PC-9 (cell line): ENCODE measurements around the gene EMP3. TPM values are rescaled to one million over a fixed set of nuclear protein-coding genes. Genes with fewer than 3 reads are reported as not detected.
A peak's percentile ranks its signal among the peaks of the same experiment; 100 is the strongest.

Source experiments
- BruUV-seq: library from RNA; stranded (reverse); fragments of 400-500 nt; replicated peaks from 2 replicates; lab custom pipeline; 2021; lab: Mats Ljungman, UMichigan
- CTCF ChIA-PET: fragments of 300-600 bp; sonication (Branson Sonifier 250); formaldehyde crosslinking; loops from one replicate; lab custom pipeline; 2022; ENCODE audit warnings: antibody characterized with exemption; lab: Charles Lee
- POLR2A ChIA-PET: fragments of 300-600 bp; sonication (Branson Sonifier 250); formaldehyde crosslinking; loops from one replicate; lab custom pipeline; 2022; ENCODE audit warnings: antibody characterized with exemption; ENCODE audit not compliant: unreplicated experiment; lab: Charles Lee
- DNase-seq, 2 experiments: peaks; one replicate each; pipeline versions ENCODE4 v3.0.0 to v3.0.0-alpha.2; 2015 to 2022; ENCODE audit warnings: mixed read lengths in 1 of 2
- H2AFZ ChIP-seq: fragments of 200-600 bp; sonication (generic); 2 replicates; pipeline ENCODE4 v1.8.1; 2017; ENCODE audit warnings: antibody characterized with exemption
- H3F3A ChIP-seq: fragments of 200-600 bp; sonication (generic); 2 replicates; pipeline ENCODE4 v1.8.1; 2017; ENCODE audit warnings: antibody characterized with exemption, mild to moderate bottlenecking, low read depth; ENCODE audit not compliant: insufficient read depth
- H3K27ac ChIP-seq: fragments of 200-600 bp; sonication (generic); 2 replicates; pipeline ENCODE4 v1.6.1; 2016; ENCODE audit warnings: mixed run types
- H3K27me3 ChIP-seq: fragments of 200-600 bp; sonication (generic); 2 replicates; pipeline ENCODE4 v1.6.1; 2016; ENCODE audit warnings: low read depth, mixed run types; ENCODE audit not compliant: insufficient read depth
- H3K36me3 ChIP-seq: fragments of 200-600 bp; sonication (generic); 2 replicates; pipeline ENCODE4 v1.6.1; 2016; ENCODE audit warnings: low read depth, mixed run types
- H3K4me1 ChIP-seq: fragments of 200-600 bp; sonication (generic); replicated peaks from 2 replicates; pipeline ENCODE4 v1.6.1; 2016; ENCODE audit warnings: mixed run types; ENCODE audit not compliant: insufficient read depth
- H3K4me2 ChIP-seq: fragments of 200-600 bp; sonication (generic); 2 replicates; pipeline ENCODE4 v1.6.1; 2017; ENCODE audit warnings: mixed run types
- H3K4me3 ChIP-seq: fragments of 200-600 bp; sonication (generic); 2 replicates; pipeline ENCODE4 v1.6.1; 2016; ENCODE audit warnings: mixed run types
- H3K79me2 ChIP-seq: fragments of 200-600 bp; sonication (generic); 2 replicates; pipeline ENCODE4 v1.6.1; 2017; ENCODE audit warnings: low read depth, mixed run types
- H3K9me2 ChIP-seq: fragments of 200-600 bp; sonication (generic); 2 replicates; pipeline ENCODE4 v1.8.1; 2017; ENCODE audit warnings: mild to moderate bottlenecking; ENCODE audit not compliant: insufficient read depth
- H3K9me3 ChIP-seq: fragments of 200-600 bp; sonication (generic); 2 replicates; pipeline ENCODE4 v1.8.1; 2016; ENCODE audit warnings: low read depth; ENCODE audit not compliant: insufficient read depth
- H4K20me1 ChIP-seq: fragments of 200-600 bp; sonication (generic); 2 replicates; pipeline ENCODE4 v1.8.1; 2017; ENCODE audit not compliant: insufficient read depth
- CTCF ChIP-seq: fragments of 200-600 bp; sonication (generic); conservative IDR thresholded peaks from 2 replicates; pipeline ENCODE4 v1.6.1; 2017; ENCODE audit warnings: mixed run types, antibody characterized with exemption, mild to moderate bottlenecking, moderate library complexity
- EZH2 ChIP-seq: fragments of 200-600 bp; sonication (generic); IDR thresholded peaks from 2 replicates; pipeline ENCODE4 v1.8.0; 2017; ENCODE audit warnings: antibody characterized with exemption, low read depth
- intact Hi-C: fragments of 100-400 bp; cut with micrococcal nuclease; formaldehyde crosslinking; loops from one replicate; pipeline ENCODE4 v1.10.0; 2022; ENCODE audit not compliant: unreplicated experiment
- total RNA-seq: library from RNA; stranded (reverse); gene quantifications from 2 replicates; pipeline ENCODE4 v1.2.3, GENCODE V29; 2021

Gene EMP3
- total RNA-seq, 1 experiment from 2014 or later = 56.3 TPM

DNA sequence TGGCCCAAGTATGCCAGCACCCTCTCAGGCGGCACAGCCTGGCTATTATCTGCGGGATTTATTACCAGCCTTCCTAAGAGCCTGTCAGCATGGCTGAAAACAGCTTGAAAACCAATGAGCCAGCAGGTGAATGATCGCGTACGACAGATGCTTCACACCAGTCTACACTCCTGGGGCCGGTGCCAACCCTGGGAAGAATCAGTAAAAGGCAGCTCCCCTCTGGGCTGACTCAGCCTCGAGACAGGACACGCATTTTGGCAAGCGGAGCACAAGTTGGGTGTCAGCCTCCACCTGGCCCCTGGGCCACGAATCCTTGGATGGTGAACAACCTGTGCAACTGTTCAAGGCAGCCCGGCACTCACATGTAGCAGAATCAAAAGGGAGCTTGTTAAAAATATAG is 15.6 kb downstream of the EMP3 start:
- Histone ChIP-seq H3K79me2 (no peaks in the 10 kb centered on the region), H3K27ac (no peak overlapping the region), H3K4me3 (no peak overlapping the region), H3K36me3 (no peaks in the 10 kb centered on the region), H3K4me1 (peaks cover 10% of the 10 kb centered on the region; the same call in 1 of the 2 replicates), H2AFZ (no peak overlapping the region), H3K9me2 (no peaks in the 10 kb centered on the region), H4K20me1 (no peaks in the 10 kb centered on the region), H3K4me2 (no peak overlapping the region), H3F3A (peaks cover 17% of the 10 kb centered on the region; the same call in 1 of the 2 replicates), H3K27me3 (no peaks in the 10 kb centered on the region), H3K9me3 (no peaks in the 10 kb centered on the region)
- TF ChIP-seq CTCF = no peak
- no peak for TF ChIP-seq EZH2
- intact Hi-C loops = no loop called here
- CTCF ChIA-PET = interaction anchor here (0.6 kb wide), 1 partner anchor 231 kb away, joined by 3 read pairs; no protein-coding TSS in a partner anchor
- POLR2A ChIA-PET = no interaction called here
- peak in 1 of 2 experiments; percentile 48 for DNase-seq
- no TSS peak for BruUV-seq

DNA sequence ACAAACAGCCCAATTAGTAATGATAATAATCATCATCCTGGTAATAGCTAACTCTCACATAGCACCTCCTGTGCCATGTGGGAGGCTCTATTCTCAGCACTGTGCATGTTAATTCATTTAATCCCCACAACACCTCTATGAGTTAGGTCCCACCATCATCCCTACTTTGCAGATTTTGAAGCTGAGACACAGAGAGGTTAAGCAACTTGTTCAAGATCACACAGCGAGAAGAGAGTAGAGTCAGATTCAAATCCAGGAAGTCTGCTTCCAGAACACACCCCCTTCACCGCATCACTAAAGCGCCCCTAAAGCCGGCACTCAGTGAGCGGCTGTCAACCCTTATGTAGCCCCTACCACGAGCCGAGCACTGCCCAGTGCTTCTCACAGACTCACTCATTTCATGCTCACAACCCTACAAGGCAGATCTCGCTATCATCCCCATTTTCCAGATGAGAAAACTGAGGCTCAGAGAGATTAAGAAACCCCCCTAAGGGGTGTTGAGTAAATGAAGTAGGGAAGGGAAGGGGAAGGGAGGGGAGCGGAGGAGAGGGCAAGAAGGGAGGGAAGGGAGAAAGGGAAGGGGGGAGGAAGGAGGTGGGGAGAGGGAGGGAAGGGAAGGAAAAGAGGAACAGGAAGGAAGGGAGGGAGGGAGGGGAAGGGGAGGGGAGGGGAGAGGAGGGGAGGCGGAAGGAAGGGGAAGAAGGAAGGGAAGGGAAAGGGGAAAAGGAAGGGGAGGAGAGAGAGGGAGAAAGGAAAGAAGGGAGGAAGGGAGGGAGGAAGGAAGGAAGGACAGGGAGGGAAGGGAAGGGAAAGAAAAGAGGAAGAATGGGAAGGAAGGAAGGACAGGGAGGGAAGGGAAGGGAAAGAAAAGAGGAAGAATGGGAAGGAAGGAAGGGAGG is 16.4 kb downstream of the EMP3 start:
- H3K4me2 ChIP-seq = no peak overlapping the region
- no peaks in the 10 kb centered on the region for H4K20me1 ChIP-seq
- DNase-seq = no peak
- intact Hi-C loops = no loop called here
- H3K79me2 ChIP-seq = no peaks in the 10 kb centered on the region
- no peaks in the 10 kb centered on the region for H3K9me2 ChIP-seq
- no peaks in the 10 kb centered on the region for H3K27me3 ChIP-seq
- H3F3A ChIP-seq = peaks cover 17% of the 10 kb centered on the region; the same call in 1 of the 2 replicates
- no TSS peak for BruUV-seq
- H3K9me3 ChIP-seq = no peaks in the 10 kb centered on the region
- POLR2A ChIA-PET = no interaction called here
- H3K27ac ChIP-seq = no peak overlapping the region
- H3K4me1 ChIP-seq = peaks cover 10% of the 10 kb centered on the region; the same call in 1 of the 2 replicates
- H3K36me3 ChIP-seq = no peaks in the 10 kb centered on the region
- TF ChIP-seq EZH2 = no peak
- no peak overlapping the region for H3K4me3 ChIP-seq
- no peak overlapping the region for H2AFZ ChIP-seq
- CTCF ChIA-PET = interaction anchor here (0.6 kb wide), 1 partner anchor 232 kb away, joined by 3 read pairs; no protein-coding TSS in a partner anchor

- intact Hi-C loops = no loop called here
- CTCF ChIA-PET = no interaction called here
- Histone ChIP-seq H3K9me3 (no peaks in the 10 kb centered on the region), H3K36me3 (no peaks in the 10 kb centered on the region), H4K20me1 (no peaks in the 10 kb centered on the region), H3K79me2 (no peaks in the 10 kb centered on the region), H3K27me3 (no peaks in the 10 kb centered on the region), H3F3A (peaks cover 17% of the 10 kb centered on the region; the same call in 1 of the 2 replicates), H2AFZ (no peak overlapping the region), H3K4me1 (peaks cover 10% of the 10 kb centered on the region; the same call in 1 of the 2 replicates), H3K27ac (no peak overlapping the region), H3K4me3 (no peak overlapping the region), H3K4me2 (no peak overlapping the region), H3K9me2 (no peaks in the 10 kb centered on the region)
- POLR2A ChIA-PET = no interaction called here
- TF ChIP-seq EZH2 (no peak), CTCF (no peak)
- DNase-seq = no peak
- BruUV-seq = no TSS peak
Observed at GRCh38 chr19:48342414-48342738, 17.0 kb downstream of the EMP3 start.
